ENCODE measurements around the gene REXO1.

Gene REXO1

GRCh38 chr19:1783874-1784273 lies 64.4 kb downstream of the REXO1 start:
- ChIA-PET POLR2A (ENCODE audit: low non-redundant PET) (no interaction called here), CTCF (interaction anchor here (1.1 kb wide), 1 partner anchor 12 kb away, joined by 5 read pairs; no protein-coding TSS in a partner anchor)
- no peak for DNase-seq (ENCODE audit: low spot score)
- TF ChIP-seq, protein P1, sequence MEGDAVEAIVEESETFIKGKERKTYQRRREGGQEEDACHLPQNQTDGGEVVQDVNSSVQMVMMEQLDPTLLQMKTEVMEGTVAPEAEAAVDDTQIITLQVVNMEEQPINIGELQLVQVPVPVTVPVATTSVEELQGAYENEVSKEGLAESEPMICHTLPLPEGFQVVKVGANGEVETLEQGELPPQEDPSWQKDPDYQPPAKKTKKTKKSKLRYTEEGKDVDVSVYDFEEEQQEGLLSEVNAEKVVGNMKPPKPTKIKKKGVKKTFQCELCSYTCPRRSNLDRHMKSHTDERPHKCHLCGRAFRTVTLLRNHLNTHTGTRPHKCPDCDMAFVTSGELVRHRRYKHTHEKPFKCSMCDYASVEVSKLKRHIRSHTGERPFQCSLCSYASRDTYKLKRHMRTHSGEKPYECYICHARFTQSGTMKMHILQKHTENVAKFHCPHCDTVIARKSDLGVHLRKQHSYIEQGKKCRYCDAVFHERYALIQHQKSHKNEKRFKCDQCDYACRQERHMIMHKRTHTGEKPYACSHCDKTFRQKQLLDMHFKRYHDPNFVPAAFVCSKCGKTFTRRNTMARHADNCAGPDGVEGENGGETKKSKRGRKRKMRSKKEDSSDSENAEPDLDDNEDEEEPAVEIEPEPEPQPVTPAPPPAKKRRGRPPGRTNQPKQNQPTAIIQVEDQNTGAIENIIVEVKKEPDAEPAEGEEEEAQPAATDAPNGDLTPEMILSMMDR (conservative IDR thresholded peaks at IDR 0.05; ENCODE audit: low read depth): no peak
- H3K27ac ChIP-seq: no peak overlapping the region

GRCh38 chr19:1783354-1783753 lies 64.9 kb downstream of the REXO1 start:
- TF ChIP-seq, protein P1 (conservative IDR thresholded peaks at IDR 0.05; ENCODE audit: low read depth): no peak
- no peak for DNase-seq (ENCODE audit: low spot score)
- no peak overlapping the region for H3K27ac ChIP-seq
- POLR2A ChIA-PET (ENCODE audit: low non-redundant PET): no interaction called here
- CTCF ChIA-PET: interaction anchor here (0.5 to 1.1 kb wide), 4 partner anchors 10 to 197 kb away, joined by 4 to 5 read pairs (median 5); no protein-coding TSS in a partner anchor

DNA sequence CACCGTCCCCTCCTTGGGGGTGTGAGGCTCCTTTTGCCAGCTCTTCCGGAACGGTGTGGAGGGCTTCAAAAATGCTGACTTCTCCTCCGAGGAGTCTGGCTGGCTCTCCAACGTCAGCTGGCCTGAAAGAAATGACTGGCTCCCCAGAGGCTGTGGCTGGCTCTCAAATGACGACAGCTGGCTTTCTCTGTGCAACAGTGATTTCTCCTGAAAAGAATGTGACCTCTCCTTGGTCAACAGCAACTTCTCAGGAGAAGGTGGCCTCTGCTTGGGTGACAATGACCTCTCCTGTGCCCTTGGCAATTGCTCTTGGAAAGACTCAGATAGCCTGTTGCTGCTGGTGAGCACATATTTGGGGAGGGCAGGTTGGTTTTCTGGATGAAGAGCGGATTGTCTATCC lies 65.8 kb downstream of the REXO1 start:
- CTCF ChIA-PET: interaction anchor here (0.6 to 1.1 kb wide), 7 partner anchors 9 to 183 kb away, joined by 3 to 5 read pairs (median 4); no protein-coding TSS in a partner anchor
- no peak overlapping the region for H3K27ac ChIP-seq
- TF ChIP-seq, protein P1 (conservative IDR thresholded peaks at IDR 0.05; ENCODE audit: low read depth): no peak
- DNase-seq (ENCODE audit: low spot score): no peak
- POLR2A ChIA-PET (ENCODE audit: low non-redundant PET): no interaction called here

- H3K27ac ChIP-seq: no peak overlapping the region
- TF ChIP-seq, protein P1 (conservative IDR thresholded peaks at IDR 0.05; ENCODE audit: low read depth): no peak
- POLR2A ChIA-PET (ENCODE audit: low non-redundant PET): no interaction called here
- no peak for DNase-seq (ENCODE audit: low spot score)
- CTCF ChIA-PET: interaction anchor here (0.6 to 2.0 kb wide), 5 partner anchors 14 to 126 kb away, joined by 3 to 10 read pairs (median 6); no protein-coding TSS in a partner anchor
Measured at GRCh38 chr19:1780272-1780958, 67.9 kb downstream of the REXO1 start.

DNA sequence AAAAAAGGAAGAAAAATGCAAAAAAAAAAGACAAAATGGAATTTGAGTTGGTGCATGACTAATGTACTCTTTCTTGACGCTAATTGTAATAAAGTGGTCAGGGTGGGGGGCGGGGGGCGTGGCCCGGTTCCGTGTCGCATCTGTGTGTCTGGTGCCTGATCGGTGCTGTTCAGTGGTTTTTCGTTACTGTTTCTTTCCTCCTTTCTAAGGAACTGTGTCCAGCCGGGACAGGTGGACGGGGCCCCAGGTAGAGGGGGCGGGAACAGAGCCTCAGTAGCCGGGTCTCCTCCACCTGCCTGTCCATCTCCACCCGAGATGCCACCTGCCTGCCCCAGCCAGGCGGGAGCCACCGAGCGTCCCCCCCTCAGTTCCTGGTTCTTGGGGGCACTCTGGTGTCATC lies 68.7 kb downstream of the REXO1 start:
- ChIA-PET CTCF (no interaction called here), POLR2A (ENCODE audit: low non-redundant PET) (no interaction called here)
- no peak overlapping the region for H3K27ac ChIP-seq
- no peak for DNase-seq (ENCODE audit: low spot score)
- TF ChIP-seq, protein P1 (conservative IDR thresholded peaks at IDR 0.05; ENCODE audit: low read depth): no peak

- POLR2A ChIA-PET (ENCODE audit: low non-redundant PET): no interaction called here
- DNase-seq (ENCODE audit: low spot score): no peak
- no peak overlapping the region for H3K27ac ChIP-seq
- CTCF ChIA-PET: no interaction called here
- TF ChIP-seq, protein P1 (conservative IDR thresholded peaks at IDR 0.05; ENCODE audit: low read depth): no peak
Measured at GRCh38 chr19:1777149-1777548, 71.1 kb downstream of the REXO1 start.

Data from RWPE1 (cell line).